GM12878 (cell line): ENCODE measurements around the gene HBZ. TPM values are rescaled to one million over a fixed set of nuclear protein-coding genes. Genes with fewer than 3 reads are reported as not detected.

Experiments used
- CBX5 ChIP-seq: sonication (generic); IDR thresholded peaks from 2 replicates; pipeline ENCODE4 v1.6.1; 2016; ENCODE audit warnings: low read depth, moderate library complexity, mild to moderate bottlenecking, inconsistent platforms
- CUX1 ChIP-seq: IDR thresholded peaks from 2 replicates; pipeline ENCODE4 v1.6.1; 2012; ENCODE audit warnings: improper control_type of control experiment, low read depth, low read length; ENCODE audit not compliant: insufficient replicate concordance
- ETV6 ChIP-seq, 2 experiments: fragments of 450-650 bp in 1 of 2; IDR thresholded peaks in 1 of 2; conservative IDR thresholded peaks in 1 of 2; 2 replicates each; pipeline ENCODE4 v1.6.1; 2014; ENCODE audit warnings: antibody characterized with exemption in 1 of 2, borderline replicate concordance in 1 of 2, low read depth in 1 of 2, mild to moderate bottlenecking in 1 of 2, moderate library complexity in 1 of 2
- HDAC6 ChIP-seq: fragments of 200-600 bp; sonication (generic); IDR thresholded peaks from one replicate; pipeline ENCODE4 v1.8.0; 2017; ENCODE audit warnings: antibody characterized with exemption; ENCODE audit not compliant: unreplicated experiment
- IRF4 ChIP-seq: IDR thresholded peaks from 2 replicates; pipeline ENCODE4 v1.6.1; 2011; ENCODE audit warnings: low read depth, low read length
- JUND ChIP-seq: IDR thresholded peaks from 2 replicates; pipeline ENCODE4 v1.6.1; 2012; ENCODE audit warnings: low read depth, mild to moderate bottlenecking, low read length, improper control_type of control experiment, moderate library complexity
- KAT2A ChIP-seq: conservative IDR thresholded peaks from 2 replicates; pipeline ENCODE4 v1.6.1; 2011; ENCODE audit warnings: low read depth, low read length; ENCODE audit not compliant: control insufficient read depth
- MAX ChIP-seq: IDR thresholded peaks from 2 replicates; pipeline ENCODE4 v1.6.1; 2012; ENCODE audit warnings: low read depth, low read length, improper control_type of control experiment
- MTA2 ChIP-seq: fragments of 450-650 bp; IDR thresholded peaks from 2 replicates; pipeline ENCODE4 v1.6.1; 2016; ENCODE audit warnings: low read depth, mild to moderate bottlenecking, moderate library complexity
- NFYA ChIP-seq: IDR thresholded peaks from 2 replicates; pipeline ENCODE4 v1.6.1; 2011; ENCODE audit warnings: low read depth, mild to moderate bottlenecking, low read length, improper control_type of control experiment, borderline replicate concordance
- NKRF ChIP-seq: fragments of 450-650 bp; conservative IDR thresholded peaks from 2 replicates; pipeline ENCODE4 v1.6.1; 2017; ENCODE audit warnings: mild to moderate bottlenecking, moderate library complexity
- POU2F2 ChIP-seq: IDR thresholded peaks from 3 replicates; pipeline ENCODE4 v1.6.1; 2011; ENCODE audit warnings: low read depth, mild to moderate bottlenecking, low read length, borderline replicate concordance
- SMC3 ChIP-seq: IDR thresholded peaks from 2 replicates; pipeline ENCODE4 v1.6.1; 2011; ENCODE audit warnings: low read length, improper control_type of control experiment, borderline replicate concordance
- TCF12 ChIP-seq: IDR thresholded peaks from 2 replicates; pipeline ENCODE4 v1.6.1; 2011; ENCODE audit warnings: low read depth, mild to moderate bottlenecking, low read length
- TCF7 ChIP-seq: IDR thresholded peaks from 2 replicates; pipeline ENCODE4 v1.6.1; 2014; ENCODE audit warnings: antibody characterized with exemption, borderline replicate concordance
- ZBED1 ChIP-seq: IDR thresholded peaks from 2 replicates; pipeline ENCODE4 v1.6.1; 2016; ENCODE audit warnings: borderline replicate concordance
- ZBTB11 ChIP-seq: fragments of 450-650 bp; formaldehyde crosslinking; IDR thresholded peaks from 2 replicates; pipeline ENCODE4 v1.5.0; 2022; ENCODE audit warnings: mild to moderate bottlenecking, missing genetic modification characterization
- ZZZ3 ChIP-seq: IDR thresholded peaks from 2 replicates; pipeline ENCODE4 v1.6.1; 2011; ENCODE audit warnings: low read depth; ENCODE audit not compliant: control insufficient read depth, insufficient read length
- polyA plus RNA-seq, 11 experiments: library from polyadenylated mRNA; depleted of rRNA in 4 of 11; unstranded in 6 of 11; stranded (reverse) in 5 of 11; fragments of >200 nt; fragmentation: Nextera tagmentation in 4 of 11; fragmentation: Illumina TruSeq in 1 of 11; extraction: Ambion mirVana in 4 of 11; extraction: Trizol in 1 of 11; gene quantifications; 1 replicate in 1 of 11; 2 replicates in 10 of 11; pipeline versions ENCODE4 v1.2.1 to v1.2.3, GENCODE V29; 2011 to 2016; ENCODE audit warnings: inconsistent platforms in 2 of 11, missing spikeins in 2 of 11, low read depth in 1 of 11
- total RNA-seq, 4 experiments: library from RNA; depleted of rRNA in 3 of 4; stranded (reverse); fragments of >200 nt in 3 of 4; fragmentation: Illumina TruSeq in 1 of 4; extraction: Trizol in 1 of 4; gene quantifications; 2 replicates each; pipeline versions ENCODE4 v1.2.1 to v1.2.3, GENCODE V29; 2013 to 2021

HBZ gene
- total and polyA plus RNA-seq, 10 of the 15 experiments (the other 5 are each of a cell fraction or from before 2014, with no cell fraction given), result 0.49 TPM; not detected in 9

- no peak for TF ChIP-seq ZBTB11 (CRISPR knock-in tag)
- TF ChIP-seq HDAC6, result no peak
- no peak for TF ChIP-seq NFYA
- 0 out of 2 replicates have a peak, but pooled peaks have one; percentile 42 for TF ChIP-seq TCF12
- TF ChIP-seq KAT2A, result no peak
- no peak for TF ChIP-seq ZZZ3
- TF ChIP-seq CUX1, result no peak
- TF ChIP-seq MAX, result peak; percentile 94
- no peak for TF ChIP-seq JUND
- no peak for TF ChIP-seq NKRF
- TF ChIP-seq POU2F2, result no peak
- no peak for TF ChIP-seq ETV6 (conservative IDR thresholded peaks at IDR 0.05 in 1 of 2, IDR thresholded peaks at IDR 0.05 in 1 of 2; ENCODE audit: borderline replicate concordance in 1 of 2, low read depth in 1 of 2)
- TF ChIP-seq IRF4, result no peak
- TF ChIP-seq CBX5, result no peak
- TF ChIP-seq SMC3, result no peak
- TF ChIP-seq ZBED1, result no peak
- TF ChIP-seq MTA2, result no peak
- TF ChIP-seq TCF7, result no peak
Observed at GRCh38 chr16:180681-181564, 28.5 kb downstream of the HBZ start (continued).
